GM12878 (cell line): ENCODE results near the gene ZBTB16. TPM values are rescaled to one million over a fixed set of nuclear protein-coding genes. Genes with fewer than 3 reads are reported as not detected.

ENCODE experiments used
- ATAC-seq: fragments of 200-7000 bp; cut with Tn5 transposase; 3 replicates; pipeline ENCODE4 v1.9.1; 2020; ENCODE audit warnings: mild to moderate bottlenecking, moderate library complexity
- BruUV-seq: library from RNA; stranded (reverse); fragments of 400-500 nt; replicated peaks from 2 replicates; lab custom pipeline; 2021; lab: Mats Ljungman, UMichigan
- CTCF ChIA-PET: fragments of 300-600 bp; sonication (Branson Sonifier 250); formaldehyde crosslinking; extraction: SDS; loops from one replicate; lab custom pipeline; 2021; ENCODE audit warnings: inconsistent platforms; lab: Yijun Ruan, JAX
- POLR2A ChIA-PET: fragments of 350-600 bp; formaldehyde crosslinking; extraction: SDS; loops from one replicate; lab custom pipeline; 2021; ENCODE audit warnings: inconsistent platforms; lab: Charles Lee
- RAD21 ChIA-PET: fragments of 300-600 bp; sonication (Branson Sonifier 250); formaldehyde crosslinking; loops from one replicate; lab custom pipeline; 2023; ENCODE audit warnings: antibody characterized with exemption; ENCODE audit not compliant: unreplicated experiment; lab: Charles Lee
- SMC1A ChIA-PET: fragments of 300-600 bp; sonication (Branson Sonifier 250); formaldehyde crosslinking; loops from one replicate; lab custom pipeline; 2023; ENCODE audit not compliant: unreplicated experiment, uncharacterized antibody; lab: Charles Lee
- DNase-seq: peaks from one replicate; pipeline ENCODE4 v3.0.0-alpha.2; 2011; ENCODE audit warnings: low read depth, low spot score
- FAIRE-seq: peaks from 3 replicates; lab custom pipeline; 2011; peaks lifted over from hg19 to GRCh38; lab: Jason Lieb, UNC
- H2AFZ ChIP-seq: 2 replicates; pipeline ENCODE4 v1.6.0; 2011; ENCODE audit warnings: low read depth, low read length, control low read depth; ENCODE audit not compliant: control insufficient read depth
- H3K27ac ChIP-seq: 2 replicates; pipeline ENCODE4 v1.5.1; 2011; ENCODE audit warnings: control low read depth; ENCODE audit not compliant: control insufficient read depth, insufficient read depth
- H3K27me3 ChIP-seq, 2 experiments: replicated peaks in 1 of 2; 2 replicates each; pipeline versions ENCODE4 v1.6.0 to v1.6.1; 2011; ENCODE audit warnings: low read length in 1 of 2; ENCODE audit not compliant: control insufficient read depth in 2 of 2, insufficient read depth in 2 of 2
- H3K36me3 ChIP-seq, 2 experiments: 2 replicates each; pipeline ENCODE4 v1.5.1; 2011; ENCODE audit warnings: low read length in 1 of 2; ENCODE audit not compliant: control insufficient read depth in 2 of 2, insufficient read depth in 2 of 2
- H3K4me1 ChIP-seq: 2 replicates; pipeline ENCODE4 v1.6.1; 2011; ENCODE audit warnings: mild to moderate bottlenecking, low read length, moderate library complexity, mixed read lengths; ENCODE audit not compliant: control insufficient read depth, insufficient read depth
- H3K4me2 ChIP-seq: 2 replicates; pipeline ENCODE4 v1.6.0; 2011; ENCODE audit warnings: control low read depth; ENCODE audit not compliant: control insufficient read depth, insufficient read depth
- H3K4me3 ChIP-seq: fragments of 200-600 bp; sonication (generic); 2 replicates; pipeline ENCODE4 v1.5.1; 2016
- H3K79me2 ChIP-seq: 2 replicates; pipeline ENCODE4 v1.6.0; 2011; ENCODE audit warnings: low read length; ENCODE audit not compliant: control insufficient read depth, insufficient read depth
- H3K9ac ChIP-seq: 2 replicates; pipeline ENCODE4 v1.8.0; 2011; ENCODE audit warnings: low read length, control low read depth, mixed read lengths; ENCODE audit not compliant: control insufficient read depth, insufficient read depth
- H3K9me3 ChIP-seq: replicated peaks from 3 replicates; pipeline ENCODE4 v1.5.1; 2011; ENCODE audit warnings: mild to moderate bottlenecking, low read length; ENCODE audit not compliant: control insufficient read depth, insufficient read depth
- H4K20me1 ChIP-seq: 2 replicates; pipeline ENCODE4 v1.6.0; 2011; ENCODE audit not compliant: control insufficient read depth, insufficient read depth
- ASH2L ChIP-seq: fragments of 300-600, 200-600 bp; sonication (generic); IDR thresholded peaks from 2 replicates; pipeline ENCODE4 v1.6.1; 2017; ENCODE audit warnings: low read depth, mild to moderate bottlenecking, borderline replicate concordance
- CHD2 ChIP-seq: IDR thresholded peaks from 2 replicates; pipeline ENCODE4 v1.6.1; 2011; ENCODE audit warnings: low read depth, low read length, improper control_type of control experiment, borderline replicate concordance
- EP300 ChIP-seq, 2 experiments: fragments of 150-350 bp in 1 of 2; IDR thresholded peaks; 2 replicates each; pipeline ENCODE4 v1.6.1; 2011 to 2012; ENCODE audit warnings: low read depth in 2 of 2, low read length in 2 of 2, borderline replicate concordance in 1 of 2, improper control_type of control experiment in 1 of 2, inconsistent platforms in 1 of 2; ENCODE audit not compliant: control insufficient read depth in 1 of 2
- HCFC1 ChIP-seq: fragments of 150-350 bp; IDR thresholded peaks from 2 replicates; pipeline ENCODE4 v1.6.1; 2014; ENCODE audit warnings: low read length
- HDAC2 ChIP-seq: fragments of 200-600 bp; sonication (generic); IDR thresholded peaks from 2 replicates; pipeline ENCODE4 v1.6.1; 2017
- IRF4 ChIP-seq: IDR thresholded peaks from 2 replicates; pipeline ENCODE4 v1.6.1; 2011; ENCODE audit warnings: low read depth, low read length
- MTA2 ChIP-seq: fragments of 450-650 bp; IDR thresholded peaks from 2 replicates; pipeline ENCODE4 v1.6.1; 2016; ENCODE audit warnings: low read depth, mild to moderate bottlenecking, moderate library complexity
- NFYA ChIP-seq: IDR thresholded peaks from 2 replicates; pipeline ENCODE4 v1.6.1; 2011; ENCODE audit warnings: low read depth, mild to moderate bottlenecking, low read length, improper control_type of control experiment, borderline replicate concordance
- POLR2AphosphoS5 ChIP-seq: IDR thresholded peaks from 2 replicates; pipeline ENCODE4 v1.6.1; 2011; ENCODE audit warnings: mild to moderate bottlenecking, low read length, inconsistent platforms
- POU2F2 ChIP-seq: IDR thresholded peaks from 3 replicates; pipeline ENCODE4 v1.6.1; 2011; ENCODE audit warnings: low read depth, mild to moderate bottlenecking, low read length, borderline replicate concordance
- WGBS: methylation state at CpG from one replicate; pipeline ENCODE4 v1.1.6; 2016; ENCODE audit warnings: low lambda C conversion rate; ENCODE audit not compliant: insufficient replicate concordance, insufficient coverage; ENCODE audit errors: missing lambda C conversion rate; 5-methylcytosine and 5-hydroxymethylcytosine counted together
- in situ Hi-C: fragments of 300-500 bp; cut with MboI; formaldehyde crosslinking; loops from 9 replicates; pipeline ENCODE4 v1.14.3; 2018; ENCODE audit warnings: mixed read lengths
- intact Hi-C: fragments of 100-400 bp; cut with micrococcal nuclease; formaldehyde crosslinking; loops from one replicate; pipeline ENCODE4 v1.14.2; 2022; ENCODE audit not compliant: unreplicated experiment
- polyA plus RNA-seq, 11 experiments: library from polyadenylated mRNA; depleted of rRNA in 4 of 11; unstranded in 6 of 11; stranded (reverse) in 5 of 11; fragments of >200 nt; fragmentation: Nextera tagmentation in 4 of 11; fragmentation: Illumina TruSeq in 1 of 11; extraction: Ambion mirVana in 4 of 11; extraction: Trizol in 1 of 11; gene quantifications; 1 replicate in 1 of 11; 2 replicates in 10 of 11; pipeline versions ENCODE4 v1.2.1 to v1.2.3, GENCODE V29; 2011 to 2016; ENCODE audit warnings: inconsistent platforms in 2 of 11, missing spikeins in 2 of 11, low read depth in 1 of 11
- total RNA-seq, 4 experiments: library from RNA; depleted of rRNA in 3 of 4; stranded (reverse); fragments of >200 nt in 3 of 4; fragmentation: Illumina TruSeq in 1 of 4; extraction: Trizol in 1 of 4; gene quantifications; 2 replicates each; pipeline versions ENCODE4 v1.2.1 to v1.2.3, GENCODE V29; 2013 to 2021
- TF ChIP-seq, protein P1 (sequence below): fragments of 450-650 bp; IDR thresholded peaks from 2 replicates; pipeline ENCODE4 v1.6.1; 2017; ENCODE audit warnings: antibody characterized with exemption, mild to moderate bottlenecking, moderate library complexity
- TF ChIP-seq, protein P2 (sequence below): fragments of 450-650 bp; formaldehyde crosslinking; IDR thresholded peaks from 2 replicates; pipeline ENCODE4 v1.4.0; 2020; ENCODE audit warnings: mild to moderate bottlenecking, moderate library complexity
- TF ChIP-seq, protein P3 (sequence below): IDR thresholded peaks from 2 replicates; pipeline ENCODE4 v1.6.1; 2011; ENCODE audit warnings: mild to moderate bottlenecking, low read depth, low read length, moderate library complexity; ENCODE audit not compliant: insufficient replicate concordance
- TF ChIP-seq, protein P4 (sequence below): IDR thresholded peaks from 2 replicates; pipeline ENCODE4 v1.6.1; 2011; ENCODE audit warnings: low read depth, mild to moderate bottlenecking, low read length, moderate library complexity, borderline replicate concordance; ENCODE audit errors: extremely low read depth

The ZBTB16 gene
- total and polyA plus RNA-seq, 10 of the 15 experiments (the other 5 are each of a cell fraction or from before 2014, with no cell fraction given) = 0.38 TPM; not detected in 9

DNA sequence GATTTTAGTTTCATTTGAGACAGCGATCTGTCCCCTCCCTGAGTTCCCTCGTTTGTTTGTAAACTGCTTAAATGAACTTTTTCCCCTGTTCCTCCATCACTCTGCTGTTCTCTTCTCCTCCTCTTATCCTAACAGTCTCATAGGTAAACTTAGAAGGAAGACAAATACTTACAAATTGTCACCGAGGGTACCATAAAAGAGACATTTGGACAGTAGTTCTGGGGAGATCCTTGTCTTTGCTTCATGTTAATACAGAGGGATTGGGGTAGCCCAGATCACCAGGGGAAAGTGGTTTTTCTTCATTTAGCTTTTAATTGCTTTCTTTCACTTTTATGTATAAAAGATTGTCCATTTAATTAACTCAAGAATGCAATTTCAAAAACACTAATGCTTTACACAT is 46.1 kb downstream of the ZBTB16 start:
- FAIRE-seq = no peak
- Histone ChIP-seq H3K36me3 (no peaks in the 10 kb centered on the region), H3K9ac (no peak overlapping the region), H3K79me2 (no peaks in the 10 kb centered on the region), H3K27ac (no peak overlapping the region), H3K4me1 (no peaks in the 10 kb centered on the region), H3K4me2 (no peak overlapping the region), H4K20me1 (no peaks in the 10 kb centered on the region), H2AFZ (no peak overlapping the region), H3K4me3 (no peak overlapping the region), H3K9me3 (no peaks in the 10 kb centered on the region), H3K27me3 (peaks cover 1 to 9% of the 10 kb centered on the region in 2 experiments; a peak in 3 of 4 replicates)
- SMC1A ChIA-PET = no interaction called here
- POLR2A ChIA-PET = interaction anchor here (0.7 kb wide), 1 partner anchor 16 kb away, joined by 3 read pairs; no protein-coding TSS in a partner anchor
- intact Hi-C loops = no loop called here
- TF ChIP-seq CHD2 (no peak), ASH2L (no peak), HDAC2 (no peak), IRF4 (no peak), HCFC1 (no peak), MTA2 (no peak), NFYA (no peak), POU2F2 (no peak), EP300 (IDR thresholded peaks at IDR 0.05; ENCODE audit: borderline replicate concordance in 1 of 2, control insufficient read depth in 1 of 2, low read depth in 2 of 2, low read length in 2 of 2) (no peak), POLR2AphosphoS5 (no peak)
- TF ChIP-seq, protein P1, sequence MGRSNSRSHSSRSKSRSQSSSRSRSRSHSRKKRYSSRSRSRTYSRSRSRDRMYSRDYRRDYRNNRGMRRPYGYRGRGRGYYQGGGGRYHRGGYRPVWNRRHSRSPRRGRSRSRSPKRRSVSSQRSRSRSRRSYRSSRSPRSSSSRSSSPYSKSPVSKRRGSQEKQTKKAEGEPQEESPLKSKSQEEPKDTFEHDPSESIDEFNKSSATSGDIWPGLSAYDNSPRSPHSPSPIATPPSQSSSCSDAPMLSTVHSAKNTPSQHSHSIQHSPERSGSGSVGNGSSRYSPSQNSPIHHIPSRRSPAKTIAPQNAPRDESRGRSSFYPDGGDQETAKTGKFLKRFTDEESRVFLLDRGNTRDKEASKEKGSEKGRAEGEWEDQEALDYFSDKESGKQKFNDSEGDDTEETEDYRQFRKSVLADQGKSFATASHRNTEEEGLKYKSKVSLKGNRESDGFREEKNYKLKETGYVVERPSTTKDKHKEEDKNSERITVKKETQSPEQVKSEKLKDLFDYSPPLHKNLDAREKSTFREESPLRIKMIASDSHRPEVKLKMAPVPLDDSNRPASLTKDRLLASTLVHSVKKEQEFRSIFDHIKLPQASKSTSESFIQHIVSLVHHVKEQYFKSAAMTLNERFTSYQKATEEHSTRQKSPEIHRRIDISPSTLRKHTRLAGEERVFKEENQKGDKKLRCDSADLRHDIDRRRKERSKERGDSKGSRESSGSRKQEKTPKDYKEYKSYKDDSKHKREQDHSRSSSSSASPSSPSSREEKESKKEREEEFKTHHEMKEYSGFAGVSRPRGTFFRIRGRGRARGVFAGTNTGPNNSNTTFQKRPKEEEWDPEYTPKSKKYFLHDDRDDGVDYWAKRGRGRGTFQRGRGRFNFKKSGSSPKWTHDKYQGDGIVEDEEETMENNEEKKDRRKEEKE = no peak
- TF ChIP-seq, protein P2, sequence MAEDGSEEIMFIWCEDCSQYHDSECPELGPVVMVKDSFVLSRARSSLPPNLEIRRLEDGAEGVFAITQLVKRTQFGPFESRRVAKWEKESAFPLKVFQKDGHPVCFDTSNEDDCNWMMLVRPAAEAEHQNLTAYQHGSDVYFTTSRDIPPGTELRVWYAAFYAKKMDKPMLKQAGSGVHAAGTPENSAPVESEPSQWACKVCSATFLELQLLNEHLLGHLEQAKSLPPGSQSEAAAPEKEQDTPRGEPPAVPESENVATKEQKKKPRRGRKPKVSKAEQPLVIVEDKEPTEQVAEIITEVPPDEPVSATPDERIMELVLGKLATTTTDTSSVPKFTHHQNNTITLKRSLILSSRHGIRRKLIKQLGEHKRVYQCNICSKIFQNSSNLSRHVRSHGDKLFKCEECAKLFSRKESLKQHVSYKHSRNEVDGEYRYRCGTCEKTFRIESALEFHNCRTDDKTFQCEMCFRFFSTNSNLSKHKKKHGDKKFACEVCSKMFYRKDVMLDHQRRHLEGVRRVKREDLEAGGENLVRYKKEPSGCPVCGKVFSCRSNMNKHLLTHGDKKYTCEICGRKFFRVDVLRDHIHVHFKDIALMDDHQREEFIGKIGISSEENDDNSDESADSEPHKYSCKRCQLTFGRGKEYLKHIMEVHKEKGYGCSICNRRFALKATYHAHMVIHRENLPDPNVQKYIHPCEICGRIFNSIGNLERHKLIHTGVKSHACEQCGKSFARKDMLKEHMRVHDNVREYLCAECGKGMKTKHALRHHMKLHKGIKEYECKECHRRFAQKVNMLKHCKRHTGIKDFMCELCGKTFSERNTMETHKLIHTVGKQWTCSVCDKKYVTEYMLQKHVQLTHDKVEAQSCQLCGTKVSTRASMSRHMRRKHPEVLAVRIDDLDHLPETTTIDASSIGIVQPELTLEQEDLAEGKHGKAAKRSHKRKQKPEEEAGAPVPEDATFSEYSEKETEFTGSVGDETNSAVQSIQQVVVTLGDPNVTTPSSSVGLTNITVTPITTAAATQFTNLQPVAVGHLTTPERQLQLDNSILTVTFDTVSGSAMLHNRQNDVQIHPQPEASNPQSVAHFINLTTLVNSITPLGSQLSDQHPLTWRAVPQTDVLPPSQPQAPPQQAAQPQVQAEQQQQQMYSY (CRISPR knock-in tag) = no peak
- TF ChIP-seq, protein P3, sequence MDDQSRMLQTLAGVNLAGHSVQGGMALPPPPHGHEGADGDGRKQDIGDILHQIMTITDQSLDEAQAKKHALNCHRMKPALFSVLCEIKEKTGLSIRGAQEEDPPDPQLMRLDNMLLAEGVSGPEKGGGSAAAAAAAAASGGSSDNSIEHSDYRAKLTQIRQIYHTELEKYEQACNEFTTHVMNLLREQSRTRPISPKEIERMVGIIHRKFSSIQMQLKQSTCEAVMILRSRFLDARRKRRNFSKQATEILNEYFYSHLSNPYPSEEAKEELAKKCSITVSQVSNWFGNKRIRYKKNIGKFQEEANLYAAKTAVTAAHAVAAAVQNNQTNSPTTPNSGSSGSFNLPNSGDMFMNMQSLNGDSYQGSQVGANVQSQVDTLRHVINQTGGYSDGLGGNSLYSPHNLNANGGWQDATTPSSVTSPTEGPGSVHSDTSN = no peak
- TF ChIP-seq, protein P4, sequence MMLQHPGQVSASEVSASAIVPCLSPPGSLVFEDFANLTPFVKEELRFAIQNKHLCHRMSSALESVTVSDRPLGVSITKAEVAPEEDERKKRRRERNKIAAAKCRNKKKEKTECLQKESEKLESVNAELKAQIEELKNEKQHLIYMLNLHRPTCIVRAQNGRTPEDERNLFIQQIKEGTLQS = no peak
- DNase-seq = no peak
- no TSS peak for BruUV-seq
- CTCF ChIA-PET = no interaction called here
- in situ Hi-C loops = no loop called here
- WGBS = 17% methylated on average over 3 of the region's 3 CpGs
- RAD21 ChIA-PET = no interaction called here
- ATAC-seq = no peak
